Epithelial cell of proximal tubule (primary cell): Measurements from ENCODE around the gene SSC5D. TPM values are rescaled to one million over a fixed set of nuclear protein-coding genes. Genes with fewer than 3 reads are reported as not detected.
A peak's percentile ranks its signal among the peaks of the same experiment; 100 is the strongest.

Experiments
- DNase-seq: peaks from one replicate; pipeline ENCODE4 v3.0.0-alpha.2; 2011; ENCODE audit warnings: low read depth
- H3K4me3 ChIP-seq: 2 replicates; pipeline ENCODE4 v1.5.1; 2011; ENCODE audit warnings: low read depth, mild to moderate bottlenecking, low read length
- total RNA-seq: library from RNA; depleted of rRNA; stranded (reverse); fragments of >200 nt; gene quantifications from 2 replicates; pipeline ENCODE4 v1.2.3, GENCODE V29; 2015
- TF ChIP-seq, protein P1 (sequence below): conservative IDR thresholded peaks from 2 replicates; pipeline ENCODE4 v1.5.1; 2012; ENCODE audit warnings: low read depth, mild to moderate bottlenecking, low read length

The SSC5D gene
- total RNA-seq, 1 donor from 2014 or later = 0.86 TPM

DNA sequence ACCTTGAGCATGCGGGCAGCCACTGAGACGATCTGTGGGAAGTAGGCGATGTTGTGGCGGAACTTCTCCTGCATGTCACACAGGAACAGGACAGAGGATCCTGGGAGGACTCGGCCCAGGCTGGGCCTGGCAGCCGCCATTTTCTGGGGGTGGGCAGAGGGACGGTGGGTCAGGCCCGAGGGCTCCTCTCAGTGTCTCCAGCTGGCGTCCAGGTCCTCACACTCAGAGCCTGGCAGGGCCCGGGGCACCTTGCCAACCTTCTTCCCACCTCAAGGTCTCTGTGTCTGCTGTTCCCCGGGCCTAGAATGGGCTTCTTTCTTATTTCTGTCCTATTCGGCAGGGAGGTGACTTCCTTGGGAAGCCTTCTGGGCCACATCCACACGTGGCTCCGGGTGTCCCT is 31.9 kb upstream of the SSC5D start:
- no peak for DNase-seq
- no peak overlapping the region for H3K4me3 ChIP-seq
- TF ChIP-seq, protein P1, sequence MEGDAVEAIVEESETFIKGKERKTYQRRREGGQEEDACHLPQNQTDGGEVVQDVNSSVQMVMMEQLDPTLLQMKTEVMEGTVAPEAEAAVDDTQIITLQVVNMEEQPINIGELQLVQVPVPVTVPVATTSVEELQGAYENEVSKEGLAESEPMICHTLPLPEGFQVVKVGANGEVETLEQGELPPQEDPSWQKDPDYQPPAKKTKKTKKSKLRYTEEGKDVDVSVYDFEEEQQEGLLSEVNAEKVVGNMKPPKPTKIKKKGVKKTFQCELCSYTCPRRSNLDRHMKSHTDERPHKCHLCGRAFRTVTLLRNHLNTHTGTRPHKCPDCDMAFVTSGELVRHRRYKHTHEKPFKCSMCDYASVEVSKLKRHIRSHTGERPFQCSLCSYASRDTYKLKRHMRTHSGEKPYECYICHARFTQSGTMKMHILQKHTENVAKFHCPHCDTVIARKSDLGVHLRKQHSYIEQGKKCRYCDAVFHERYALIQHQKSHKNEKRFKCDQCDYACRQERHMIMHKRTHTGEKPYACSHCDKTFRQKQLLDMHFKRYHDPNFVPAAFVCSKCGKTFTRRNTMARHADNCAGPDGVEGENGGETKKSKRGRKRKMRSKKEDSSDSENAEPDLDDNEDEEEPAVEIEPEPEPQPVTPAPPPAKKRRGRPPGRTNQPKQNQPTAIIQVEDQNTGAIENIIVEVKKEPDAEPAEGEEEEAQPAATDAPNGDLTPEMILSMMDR = no peak

DNA sequence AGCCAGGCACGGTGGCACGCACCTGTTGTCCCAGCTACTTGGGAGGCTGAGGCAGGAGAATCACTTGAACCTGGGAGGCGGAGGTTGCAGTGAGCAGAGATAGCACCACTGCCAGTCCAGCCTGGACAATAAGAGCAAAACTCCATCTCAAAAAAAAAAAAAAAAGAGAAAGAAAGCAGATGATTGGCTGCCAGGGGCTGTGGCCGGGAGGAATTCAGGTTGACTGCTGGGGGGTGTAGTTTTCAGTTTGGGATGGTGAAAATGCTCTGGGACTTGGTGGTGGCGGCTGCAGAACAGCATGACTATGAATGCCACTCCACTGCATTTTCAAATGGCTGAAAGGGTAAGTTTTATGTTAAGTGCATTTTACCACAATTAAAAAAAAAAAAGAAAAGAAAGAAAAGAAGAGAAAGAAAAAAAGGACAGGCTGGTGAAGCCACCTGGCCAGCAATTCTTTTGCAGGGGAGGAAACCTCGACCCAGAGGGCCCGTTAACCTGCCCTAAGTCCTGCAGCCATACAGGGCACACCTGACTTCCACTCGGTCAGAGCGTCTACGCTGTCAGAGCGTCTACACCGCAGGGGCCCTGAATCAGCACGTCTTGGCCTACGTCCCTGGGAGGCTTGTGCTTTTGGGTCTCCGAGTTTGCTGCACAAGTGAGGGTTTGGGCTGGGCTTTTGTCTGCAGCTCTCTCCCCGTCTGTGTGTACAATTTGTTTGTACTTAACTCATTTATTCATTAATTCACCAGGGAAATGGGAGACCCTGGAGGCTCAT is 30.4 kb upstream of the SSC5D start:
- TF ChIP-seq, protein P1 = no peak
- DNase-seq = no peak
- no peak overlapping the region for H3K4me3 ChIP-seq

- DNase-seq = no peak
- H3K4me3 ChIP-seq = no peak overlapping the region
- TF ChIP-seq, protein P1 = no peak
Observed at GRCh38 chr19:55459551-55459949, 28.7 kb upstream of the SSC5D start.

- TF ChIP-seq, protein P1 = no peak
- DNase-seq = no peak
- H3K4me3 ChIP-seq = peak overlapping the region; percentile 91
Observed at GRCh38 chr19:55459950-55460657, 28.1 kb upstream of the SSC5D start.

DNA sequence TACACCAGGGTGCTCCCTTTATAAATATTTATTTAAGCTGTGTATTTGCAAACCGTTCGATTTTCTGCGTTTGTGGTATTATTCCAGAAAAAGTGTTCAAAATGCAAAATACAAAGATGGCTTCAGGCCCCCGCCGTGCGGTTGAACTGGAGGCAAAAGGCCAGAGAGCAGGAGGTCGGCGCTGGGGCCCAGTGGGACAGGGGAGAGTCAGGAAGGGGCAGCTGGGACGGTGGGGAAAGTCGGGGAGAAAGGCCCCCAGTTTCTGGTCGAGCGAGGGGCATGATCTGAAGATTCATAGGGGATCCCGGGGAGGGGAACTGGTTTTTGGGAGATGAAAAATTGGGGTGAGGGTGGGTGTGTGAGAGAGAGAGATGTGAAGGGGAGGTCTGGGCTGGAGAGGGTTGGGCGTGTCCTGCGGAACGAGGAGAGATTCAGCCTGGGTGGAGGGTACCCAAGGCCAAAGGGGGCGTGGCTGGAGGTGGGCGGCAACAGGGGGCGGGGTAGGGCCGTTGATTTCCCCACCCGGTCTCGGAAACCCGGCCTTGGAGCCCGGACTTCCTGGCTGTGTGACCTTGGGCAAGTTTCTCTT is 27.5 kb upstream of the SSC5D start:
- no peak for DNase-seq
- peak overlapping the region; percentile 91 for H3K4me3 ChIP-seq
- TF ChIP-seq, protein P1 = no peak

GRCh38 chr19:55461259-55461973 is 26.8 kb upstream of the SSC5D start, which contains the start of gene ISOC2:
Gene ISOC2, minus strand, starts transcription at chr19:55461642. Its CDS starts 5,156 bp downstream, at chr19:55456486.
- TF ChIP-seq, protein P1 = no peak
- peak within 1 kb of the TSS; percentile 91 for H3K4me3 ChIP-seq
- DNase-seq = peak; percentile 86
